ENCODE data around the gene JADE1. TPM values are rescaled to one million over a fixed set of nuclear protein-coding genes. Genes with fewer than 3 reads are reported as not detected.

Gene JADE1
- total and polyA plus RNA-seq, 2 of the 13 experiments (the other 11 are each of a cell fraction or from before 2014, with no cell fraction given), result 5.4 to 19.3 TPM

DNA sequence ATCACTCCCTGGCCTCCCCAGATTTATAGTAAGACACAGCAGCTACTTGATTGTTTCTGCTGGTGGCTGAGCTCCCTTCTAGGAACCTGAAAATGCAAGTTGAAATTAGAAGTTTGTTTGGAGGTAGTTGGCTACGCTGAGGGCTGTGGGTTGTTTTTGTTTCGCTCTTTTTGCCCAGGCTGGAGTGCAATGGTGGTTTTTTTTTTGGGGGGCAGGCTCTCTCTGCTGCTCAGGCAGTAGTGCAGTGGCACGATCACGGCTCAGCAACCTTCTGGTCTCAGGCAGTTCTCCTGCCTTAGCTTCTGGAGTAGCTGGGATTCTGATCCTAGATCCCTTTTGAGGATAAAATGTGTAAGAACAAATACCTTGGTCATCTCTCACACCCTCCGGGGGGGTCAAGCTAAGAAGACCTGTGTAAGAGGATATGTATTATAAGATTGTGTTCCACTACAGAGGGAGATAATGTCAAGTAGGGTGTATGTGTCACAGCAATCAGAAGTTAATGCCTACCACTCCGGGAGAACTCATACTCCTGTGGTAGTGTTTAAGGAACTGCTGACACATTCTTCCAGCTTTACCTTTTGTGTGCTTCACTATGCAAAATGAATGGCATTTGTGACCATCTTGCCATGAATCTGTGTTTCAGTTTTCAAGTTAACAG, 9.7 kb downstream of the JADE1 start (continued):
- TF ChIP-seq ZNF446 (CRISPR knock-in tag; IDR thresholded peaks at IDR 0.05), result no peak
- TF ChIP-seq KDM5B (CRISPR knock-in tag; IDR thresholded peaks at IDR 0.05; ENCODE audit: borderline replicate concordance), result no peak

DNA sequence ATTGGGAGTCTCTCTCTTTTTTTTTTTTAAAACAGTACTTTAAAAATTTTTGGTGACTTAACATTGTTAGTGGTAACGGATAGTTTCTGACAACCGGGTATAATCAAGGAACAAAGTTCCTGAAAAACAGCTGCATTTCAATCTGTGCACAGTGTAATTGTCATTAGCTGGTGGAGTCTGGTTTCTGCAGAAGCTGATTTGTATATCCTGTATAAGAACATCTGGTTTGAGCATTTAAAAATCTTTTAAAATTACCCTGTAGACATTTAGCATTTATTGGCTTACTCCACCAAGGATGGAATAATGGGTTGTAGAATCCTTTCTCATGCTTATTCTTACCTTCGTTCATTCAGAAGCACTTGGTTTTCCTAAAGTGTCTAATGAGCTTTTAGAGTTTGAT, 11.2 kb downstream of the JADE1 start:
- no peak overlapping the region for H3K27ac ChIP-seq (ENCODE audit: extremely low read length, insufficient read depth, low read length)
- FAIRE-seq, result no peak
- H3K4me2 ChIP-seq (ENCODE audit: low read depth, low read length), result no peak overlapping the region
- no TSS peak for BruUV-seq (replicated peaks)
- in situ Hi-C loops (cut with HindIII; ENCODE audit: extremely low pct_ligation_motif_present, low pct_unique_long_range_greater_than_20kb) (loop anchor here (25.0 kb wide), 1 partner anchor 258 kb away; no protein-coding TSS in a partner anchor), intact Hi-C loops (cut with micrococcal nuclease; ENCODE audit: unreplicated experiment) (no loop called here)
- H3K4me3 ChIP-seq (replicated peaks in 1 of 3; ENCODE audit: insufficient read depth in 1 of 3, low read depth in 2 of 3, low read length in 3 of 3), result no peak overlapping the region
- H4K20me1 ChIP-seq (ENCODE audit: insufficient read depth, low read length), result peaks cover 4% of the 10 kb centered on the region; the same call in 1 of the 2 replicates
- ChIA-PET POLR2A (no interaction called here), CTCF (ENCODE audit: low intra/inter-chr PET ratio, low total read pairs) (no interaction called here)
- WGBS (ENCODE audit: low lambda C conversion rate), result 98% methylated on average over 3 of the region's 3 CpGs
- H3K79me2 ChIP-seq (ENCODE audit: insufficient read depth, low read length), result peaks cover 92% of the 10 kb centered on the region
- no peak overlapping the region for H3K9ac ChIP-seq (ENCODE audit: insufficient read depth, low read depth, low read length)
- no peak overlapping the region for H2AFZ ChIP-seq (ENCODE audit: low read length)
- no peak for DNase-seq (ENCODE audit: low spot score)
- H3K9me3 ChIP-seq (ENCODE audit: low read length), result no peaks in the 10 kb centered on the region
- no peaks in the 10 kb centered on the region for H3K27me3 ChIP-seq (ENCODE audit: control insufficient read depth in 1 of 2, insufficient read depth in 2 of 2, low read length in 2 of 2)
- peaks cover 47% of the 10 kb centered on the region for H3K4me1 ChIP-seq (ENCODE audit: insufficient read depth, low read length)
- H3K36me3 ChIP-seq (replicated peaks in 1 of 2; ENCODE audit: control insufficient read depth in 1 of 2, insufficient read depth in 2 of 2, low read length in 2 of 2), result no peaks in the 10 kb centered on the region; a peak in 1 of 5 replicates
- ATAC-seq, result no peak
- TF ChIP-seq DNMT1 (CRISPR knock-in tag; IDR thresholded peaks at IDR 0.05), result no peak
- TF ChIP-seq, protein P1, sequence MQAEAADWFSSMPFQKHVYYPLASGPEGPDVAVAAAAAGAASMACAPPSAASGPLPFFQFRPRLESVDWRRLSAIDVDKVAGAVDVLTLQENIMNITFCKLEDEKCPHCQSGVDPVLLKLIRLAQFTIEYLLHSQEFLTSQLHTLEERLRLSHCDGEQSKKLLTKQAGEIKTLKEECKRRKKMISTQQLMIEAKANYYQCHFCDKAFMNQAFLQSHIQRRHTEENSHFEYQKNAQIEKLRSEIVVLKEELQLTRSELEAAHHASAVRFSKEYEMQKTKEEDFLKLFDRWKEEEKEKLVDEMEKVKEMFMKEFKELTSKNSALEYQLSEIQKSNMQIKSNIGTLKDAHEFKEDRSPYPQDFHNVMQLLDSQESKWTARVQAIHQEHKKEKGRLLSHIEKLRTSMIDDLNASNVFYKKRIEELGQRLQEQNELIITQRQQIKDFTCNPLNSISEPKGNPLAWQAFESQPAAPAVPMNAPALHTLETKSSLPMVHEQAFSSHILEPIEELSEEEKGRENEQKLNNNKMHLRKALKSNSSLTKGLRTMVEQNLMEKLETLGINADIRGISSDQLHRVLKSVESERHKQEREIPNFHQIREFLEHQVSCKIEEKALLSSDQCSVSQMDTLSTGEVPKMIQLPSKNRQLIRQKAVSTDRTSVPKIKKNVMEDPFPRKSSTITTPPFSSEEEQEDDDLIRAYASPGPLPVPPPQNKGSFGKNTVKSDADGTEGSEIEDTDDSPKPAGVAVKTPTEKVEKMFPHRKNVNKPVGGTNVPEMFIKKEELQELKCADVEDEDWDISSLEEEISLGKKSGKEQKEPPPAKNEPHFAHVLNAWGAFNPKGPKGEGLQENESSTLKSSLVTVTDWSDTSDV (CRISPR knock-in tag; IDR thresholded peaks at IDR 0.05), result no peak
- TF ChIP-seq, protein P2, sequence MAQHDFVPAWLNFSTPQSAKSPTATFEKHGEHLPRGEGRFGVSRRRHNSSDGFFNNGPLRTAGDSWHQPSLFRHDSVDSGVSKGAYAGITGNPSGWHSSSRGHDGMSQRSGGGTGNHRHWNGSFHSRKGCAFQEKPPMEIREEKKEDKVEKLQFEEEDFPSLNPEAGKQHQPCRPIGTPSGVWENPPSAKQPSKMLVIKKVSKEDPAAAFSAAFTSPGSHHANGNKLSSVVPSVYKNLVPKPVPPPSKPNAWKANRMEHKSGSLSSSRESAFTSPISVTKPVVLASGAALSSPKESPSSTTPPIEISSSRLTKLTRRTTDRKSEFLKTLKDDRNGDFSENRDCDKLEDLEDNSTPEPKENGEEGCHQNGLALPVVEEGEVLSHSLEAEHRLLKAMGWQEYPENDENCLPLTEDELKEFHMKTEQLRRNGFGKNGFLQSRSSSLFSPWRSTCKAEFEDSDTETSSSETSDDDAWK (CRISPR knock-in tag; IDR thresholded peaks at IDR 0.05), result no peak
- TF ChIP-seq NPAS2 (CRISPR knock-in tag; IDR thresholded peaks at IDR 0.05; ENCODE audit: borderline replicate concordance), result no peak
- TF ChIP-seq, protein P3, sequence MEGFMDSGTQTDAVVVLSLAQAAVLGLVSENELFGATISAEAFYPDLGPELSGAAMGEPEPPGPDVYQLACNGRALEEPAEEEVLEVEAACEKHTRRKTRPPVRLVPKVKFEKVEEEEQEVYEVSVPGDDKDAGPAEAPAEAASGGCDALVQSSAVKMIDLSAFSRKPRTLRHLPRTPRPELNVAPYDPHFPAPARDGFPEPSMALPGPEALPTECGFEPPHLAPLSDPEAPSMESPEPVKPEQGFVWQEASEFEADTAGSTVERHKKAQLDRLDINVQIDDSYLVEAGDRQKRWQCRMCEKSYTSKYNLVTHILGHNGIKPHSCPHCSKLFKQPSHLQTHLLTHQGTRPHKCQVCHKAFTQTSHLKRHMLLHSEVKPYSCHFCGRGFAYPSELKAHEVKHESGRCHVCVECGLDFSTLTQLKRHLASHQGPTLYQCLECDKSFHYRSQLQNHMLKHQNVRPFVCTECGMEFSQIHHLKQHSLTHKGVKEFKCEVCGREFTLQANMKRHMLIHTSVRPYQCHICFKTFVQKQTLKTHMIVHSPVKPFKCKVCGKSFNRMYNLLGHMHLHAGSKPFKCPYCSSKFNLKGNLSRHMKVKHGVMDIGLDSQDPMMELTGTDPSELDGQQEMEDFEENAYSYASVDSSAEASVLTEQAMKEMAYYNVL (CRISPR knock-in tag; IDR thresholded peaks at IDR 0.05; ENCODE audit: borderline replicate concordance), result no peak
- no peak for TF ChIP-seq SMYD3 (CRISPR knock-in tag; IDR thresholded peaks at IDR 0.05)
- TF ChIP-seq DPF2 (CRISPR knock-in tag; IDR thresholded peaks at IDR 0.05; ENCODE audit: borderline replicate concordance, low read depth), result no peak
- TF ChIP-seq, protein P4, sequence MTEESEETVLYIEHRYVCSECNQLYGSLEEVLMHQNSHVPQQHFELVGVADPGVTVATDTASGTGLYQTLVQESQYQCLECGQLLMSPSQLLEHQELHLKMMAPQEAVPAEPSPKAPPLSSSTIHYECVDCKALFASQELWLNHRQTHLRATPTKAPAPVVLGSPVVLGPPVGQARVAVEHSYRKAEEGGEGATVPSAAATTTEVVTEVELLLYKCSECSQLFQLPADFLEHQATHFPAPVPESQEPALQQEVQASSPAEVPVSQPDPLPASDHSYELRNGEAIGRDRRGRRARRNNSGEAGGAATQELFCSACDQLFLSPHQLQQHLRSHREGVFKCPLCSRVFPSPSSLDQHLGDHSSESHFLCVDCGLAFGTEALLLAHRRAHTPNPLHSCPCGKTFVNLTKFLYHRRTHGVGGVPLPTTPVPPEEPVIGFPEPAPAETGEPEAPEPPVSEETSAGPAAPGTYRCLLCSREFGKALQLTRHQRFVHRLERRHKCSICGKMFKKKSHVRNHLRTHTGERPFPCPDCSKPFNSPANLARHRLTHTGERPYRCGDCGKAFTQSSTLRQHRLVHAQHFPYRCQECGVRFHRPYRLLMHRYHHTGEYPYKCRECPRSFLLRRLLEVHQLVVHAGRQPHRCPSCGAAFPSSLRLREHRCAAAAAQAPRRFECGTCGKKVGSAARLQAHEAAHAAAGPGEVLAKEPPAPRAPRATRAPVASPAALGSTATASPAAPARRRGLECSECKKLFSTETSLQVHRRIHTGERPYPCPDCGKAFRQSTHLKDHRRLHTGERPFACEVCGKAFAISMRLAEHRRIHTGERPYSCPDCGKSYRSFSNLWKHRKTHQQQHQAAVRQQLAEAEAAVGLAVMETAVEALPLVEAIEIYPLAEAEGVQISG (CRISPR knock-in tag; IDR thresholded peaks at IDR 0.05), result no peak
- TF ChIP-seq, protein P5, sequence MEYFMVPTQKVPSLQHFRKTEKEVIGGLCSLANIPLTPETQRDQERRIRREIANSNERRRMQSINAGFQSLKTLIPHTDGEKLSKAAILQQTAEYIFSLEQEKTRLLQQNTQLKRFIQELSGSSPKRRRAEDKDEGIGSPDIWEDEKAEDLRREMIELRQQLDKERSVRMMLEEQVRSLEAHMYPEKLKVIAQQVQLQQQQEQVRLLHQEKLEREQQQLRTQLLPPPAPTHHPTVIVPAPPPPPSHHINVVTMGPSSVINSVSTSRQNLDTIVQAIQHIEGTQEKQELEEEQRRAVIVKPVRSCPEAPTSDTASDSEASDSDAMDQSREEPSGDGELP (IDR thresholded peaks at IDR 0.05; ENCODE audit: borderline replicate concordance, low read depth), result no peak
